NCI-H187 (cell line): Measurements from ENCODE around the gene RNF130.

Experiments used
- DNase-seq, 2 experiments: peaks; one replicate each; lab custom pipeline; 2025; lab: John Stamatoyannopoulos, UW

Gene RNF130

GRCh38 chr5:180071531-180072255 is at the start of gene RNF130:
TSS of gene RNF130 (minus strand) at chr5:180071759. CDS start at chr5:180071702, 57 bp downstream.
- peak; percentile 64 to 88 for DNase-seq

GRCh38 chr5:180120237-180121101 is 48.9 kb upstream of the RNF130 start:
- DNase-seq: no peak

GRCh38 chr5:180119903-180120236 is 48.3 kb upstream of the RNF130 start:
- DNase-seq: no peak

GRCh38 chr5:180119031-180119902 is 47.7 kb upstream of the RNF130 start:
- DNase-seq: no peak

- no peak for DNase-seq
Measured at GRCh38 chr5:180118391-180118791, 46.8 kb upstream of the RNF130 start.

- no peak for DNase-seq
Measured at GRCh38 chr5:180117000-180117725, 45.6 kb upstream of the RNF130 start.

GRCh38 chr5:180116077-180116999 is 44.8 kb upstream of the RNF130 start:
- DNase-seq: no peak

GRCh38 chr5:180115326-180116076 is 43.9 kb upstream of the RNF130 start:
- no peak for DNase-seq

GRCh38 chr5:180114304-180115003 is 42.9 kb upstream of the RNF130 start:
- no peak for DNase-seq

- no peak for DNase-seq
Measured at GRCh38 chr5:180113660-180114303, 42.2 kb upstream of the RNF130 start.

GRCh38 chr5:180112181-180112861 is 40.8 kb upstream of the RNF130 start:
- DNase-seq: no peak

GRCh38 chr5:180111273-180112002 is 39.9 kb upstream of the RNF130 start:
- no peak for DNase-seq

- DNase-seq: no peak
Measured at GRCh38 chr5:180109920-180110319, 38.4 kb upstream of the RNF130 start.

- no peak for DNase-seq
Measured at GRCh38 chr5:180107005-180107404, 35.4 kb upstream of the RNF130 start.

GRCh38 chr5:180105827-180106312 is 34.3 kb upstream of the RNF130 start:
- no peak for DNase-seq

GRCh38 chr5:180104168-180104530 is 32.6 kb upstream of the RNF130 start:
- DNase-seq: no peak

- no peak for DNase-seq
Measured at GRCh38 chr5:180103487-180104167, 32.1 kb upstream of the RNF130 start.
